ENCODE results near the gene ERMARD.

ERMARD gene

GRCh38 chr6:169785566-169785965 is 34.1 kb downstream of the ERMARD start:
- Histone ChIP-seq H3K4me1 (ENCODE audit: low read length) (0 out of 2 replicates have a peak, but pooled peaks cover under 1% of the 10 kb centered on the region), H3K79me2 (ENCODE audit: low read length) (no peaks in the 10 kb centered on the region), H3K27ac (ENCODE audit: low read length) (no peak overlapping the region), H2AFZ (ENCODE audit: low read depth, low read length) (no peak overlapping the region), H3K27me3 (ENCODE audit: low read depth, low read length) (no peaks in the 10 kb centered on the region), H3K9me3 (ENCODE audit: insufficient read depth, low read length) (no peaks in the 10 kb centered on the region), H3K4me2 (ENCODE audit: low read length) (no peak overlapping the region), H4K20me1 (ENCODE audit: insufficient read depth, low read length) (no peaks in the 10 kb centered on the region), H3K9ac (ENCODE audit: low read length) (no peak overlapping the region), H3K4me3 (ENCODE audit: low read length) (no peak overlapping the region), H3K36me3 (replicated peaks; ENCODE audit: low read depth, low read length) (no peaks in the 10 kb centered on the region)
- TF ChIP-seq EZH2phosphoT487 (IDR thresholded peaks at IDR 0.05; ENCODE audit: low read depth), result no peak
- no peak for TF ChIP-seq CTCF (IDR thresholded peaks at IDR 0.05; ENCODE audit: low read depth, low read length)

- Histone ChIP-seq H3K9me3 (ENCODE audit: insufficient read depth, low read length) (no peaks in the 10 kb centered on the region), H3K27ac (ENCODE audit: low read length) (no peak overlapping the region), H3K27me3 (ENCODE audit: low read depth, low read length) (no peaks in the 10 kb centered on the region), H3K9ac (ENCODE audit: low read length) (no peak overlapping the region), H3K79me2 (ENCODE audit: low read length) (no peaks in the 10 kb centered on the region), H2AFZ (ENCODE audit: low read depth, low read length) (no peak overlapping the region), H3K4me2 (ENCODE audit: low read length) (no peak overlapping the region), H3K4me1 (ENCODE audit: low read length) (peaks cover 4% of the 10 kb centered on the region; the same call in 1 of the 2 replicates), H3K4me3 (ENCODE audit: low read length) (no peak overlapping the region), H4K20me1 (ENCODE audit: insufficient read depth, low read length) (no peaks in the 10 kb centered on the region), H3K36me3 (replicated peaks; ENCODE audit: low read depth, low read length) (no peaks in the 10 kb centered on the region)
- no peak for TF ChIP-seq CTCF (IDR thresholded peaks at IDR 0.05; ENCODE audit: low read depth, low read length)
- no peak for TF ChIP-seq EZH2phosphoT487 (IDR thresholded peaks at IDR 0.05; ENCODE audit: low read depth)
These were observed 34.9 kb downstream of the ERMARD start for GRCh38 chr6:169786349-169786748.

GRCh38 chr6:169787797-169788196 is 36.4 kb downstream of the ERMARD start:
- TF ChIP-seq CTCF (IDR thresholded peaks at IDR 0.05; ENCODE audit: low read depth, low read length) (no peak), EZH2phosphoT487 (IDR thresholded peaks at IDR 0.05; ENCODE audit: low read depth) (no peak)
- Histone ChIP-seq H4K20me1 (ENCODE audit: insufficient read depth, low read length) (no peaks in the 10 kb centered on the region), H3K4me3 (ENCODE audit: low read length) (no peak overlapping the region), H2AFZ (ENCODE audit: low read depth, low read length) (no peak overlapping the region), H3K4me1 (ENCODE audit: low read length) (peaks cover 4% of the 10 kb centered on the region; the same call in 1 of the 2 replicates), H3K27ac (ENCODE audit: low read length) (no peak overlapping the region), H3K9me3 (ENCODE audit: insufficient read depth, low read length) (no peaks in the 10 kb centered on the region), H3K27me3 (ENCODE audit: low read depth, low read length) (no peaks in the 10 kb centered on the region), H3K4me2 (ENCODE audit: low read length) (no peak overlapping the region), H3K79me2 (ENCODE audit: low read length) (no peaks in the 10 kb centered on the region), H3K9ac (ENCODE audit: low read length) (no peak overlapping the region), H3K36me3 (replicated peaks; ENCODE audit: low read depth, low read length) (no peaks in the 10 kb centered on the region)

GRCh38 chr6:169788809-169789145 is 37.4 kb downstream of the ERMARD start:
- H3K9me3 ChIP-seq (ENCODE audit: insufficient read depth, low read length), result no peaks in the 10 kb centered on the region
- no peaks in the 10 kb centered on the region for H3K36me3 ChIP-seq (replicated peaks; ENCODE audit: low read depth, low read length)
- H4K20me1 ChIP-seq (ENCODE audit: insufficient read depth, low read length), result no peaks in the 10 kb centered on the region
- H2AFZ ChIP-seq (ENCODE audit: low read depth, low read length), result no peak overlapping the region
- H3K4me1 ChIP-seq (ENCODE audit: low read length), result peaks cover 4% of the 10 kb centered on the region; the same call in 1 of the 2 replicates
- no peak overlapping the region for H3K4me3 ChIP-seq (ENCODE audit: low read length)
- no peak overlapping the region for H3K27ac ChIP-seq (ENCODE audit: low read length)
- no peaks in the 10 kb centered on the region for H3K79me2 ChIP-seq (ENCODE audit: low read length)
- no peak overlapping the region for H3K9ac ChIP-seq (ENCODE audit: low read length)
- no peak for TF ChIP-seq EZH2phosphoT487 (IDR thresholded peaks at IDR 0.05; ENCODE audit: low read depth)
- no peak for TF ChIP-seq CTCF (IDR thresholded peaks at IDR 0.05; ENCODE audit: low read depth, low read length)
- no peak overlapping the region for H3K4me2 ChIP-seq (ENCODE audit: low read length)
- H3K27me3 ChIP-seq (ENCODE audit: low read depth, low read length), result no peaks in the 10 kb centered on the region

All from OCI-LY3 (cell line).